HG02678 (cell line): ENCODE data around the gene TMEM95.

Experiments
- ATAC-seq: cut with Tn5 transposase; IDR thresholded peaks from one replicate; pipeline ENCODE4 v1.9.1; 2021; ENCODE audit warnings: mild to moderate bottlenecking, moderate library complexity; ENCODE audit not compliant: unreplicated experiment

TMEM95 gene, protein sequence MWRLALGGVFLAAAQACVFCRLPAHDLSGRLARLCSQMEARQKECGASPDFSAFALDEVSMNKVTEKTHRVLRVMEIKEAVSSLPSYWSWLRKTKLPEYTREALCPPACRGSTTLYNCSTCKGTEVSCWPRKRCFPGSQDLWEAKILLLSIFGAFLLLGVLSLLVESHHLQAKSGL

DNA sequence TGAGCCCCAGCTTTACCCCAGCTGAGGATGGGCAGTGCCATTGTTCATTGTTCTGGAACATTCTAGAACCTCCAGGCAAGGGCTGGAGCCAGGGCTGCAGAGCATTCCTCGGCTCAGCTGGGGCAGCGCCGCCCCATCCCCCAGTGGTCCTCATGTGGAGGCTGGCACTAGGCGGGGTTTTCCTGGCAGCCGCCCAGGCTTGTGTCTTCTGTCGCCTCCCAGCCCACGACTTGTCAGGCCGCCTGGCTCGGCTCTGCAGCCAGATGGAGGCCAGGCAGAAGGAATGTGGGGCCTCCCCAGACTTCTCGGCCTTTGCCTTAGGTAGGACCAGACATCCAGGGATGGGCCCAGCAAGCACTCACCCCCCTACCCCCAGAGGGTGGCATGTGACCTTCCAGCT, at the start of gene TMEM95:
Gene TMEM95, plus strand, starts transcription at position 104 of the 400 bp plus-strand sequence. Its CDS starts 49 bp downstream, at position 153.
- no peak for ATAC-seq

DNA sequence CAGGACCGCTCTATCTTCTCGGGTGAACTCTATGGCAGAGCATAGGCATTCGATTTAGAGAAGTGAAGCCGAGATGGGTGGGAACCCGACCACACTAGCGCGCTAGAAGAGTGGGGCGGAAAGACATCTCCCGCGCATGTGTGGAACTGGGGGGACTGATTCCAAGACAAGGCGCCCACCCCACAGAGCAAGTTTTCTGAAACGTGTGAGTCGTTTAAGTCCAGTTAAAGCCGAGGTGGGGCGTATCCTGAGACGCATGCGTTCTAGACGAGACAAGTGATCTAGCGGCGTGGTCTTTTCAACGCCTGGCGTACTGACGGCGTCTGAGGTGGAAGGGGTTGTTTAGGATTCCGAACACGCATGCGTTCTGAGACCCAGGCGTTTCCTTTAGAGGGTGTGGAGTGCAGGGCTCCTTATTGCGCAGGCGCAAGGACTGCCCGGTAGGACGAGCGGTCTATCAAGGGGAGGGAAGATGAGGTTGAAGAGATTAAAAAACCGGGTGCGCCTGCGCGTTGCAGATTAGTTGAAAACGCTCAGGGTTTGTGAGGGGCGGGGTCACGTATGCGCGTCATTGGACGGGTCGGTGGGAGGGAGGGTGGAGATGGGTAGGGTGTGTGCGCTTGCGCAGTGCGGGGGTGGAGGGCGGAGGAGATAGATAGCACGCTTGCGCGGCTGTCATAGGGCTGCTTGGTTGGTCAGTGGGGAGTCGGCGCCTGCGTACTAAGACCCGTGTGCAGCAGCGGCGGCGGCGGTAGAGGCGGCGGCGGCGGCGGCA, 47.9 kb upstream of the TMEM95 start, which contains the start of gene EIF5A:
Gene EIF5A, plus strand, starts transcription at position 718 of the 775 bp plus-strand sequence. CDS start 2,008 bp downstream, outside the sequence.
- ATAC-seq: peak; percentile 70

DNA sequence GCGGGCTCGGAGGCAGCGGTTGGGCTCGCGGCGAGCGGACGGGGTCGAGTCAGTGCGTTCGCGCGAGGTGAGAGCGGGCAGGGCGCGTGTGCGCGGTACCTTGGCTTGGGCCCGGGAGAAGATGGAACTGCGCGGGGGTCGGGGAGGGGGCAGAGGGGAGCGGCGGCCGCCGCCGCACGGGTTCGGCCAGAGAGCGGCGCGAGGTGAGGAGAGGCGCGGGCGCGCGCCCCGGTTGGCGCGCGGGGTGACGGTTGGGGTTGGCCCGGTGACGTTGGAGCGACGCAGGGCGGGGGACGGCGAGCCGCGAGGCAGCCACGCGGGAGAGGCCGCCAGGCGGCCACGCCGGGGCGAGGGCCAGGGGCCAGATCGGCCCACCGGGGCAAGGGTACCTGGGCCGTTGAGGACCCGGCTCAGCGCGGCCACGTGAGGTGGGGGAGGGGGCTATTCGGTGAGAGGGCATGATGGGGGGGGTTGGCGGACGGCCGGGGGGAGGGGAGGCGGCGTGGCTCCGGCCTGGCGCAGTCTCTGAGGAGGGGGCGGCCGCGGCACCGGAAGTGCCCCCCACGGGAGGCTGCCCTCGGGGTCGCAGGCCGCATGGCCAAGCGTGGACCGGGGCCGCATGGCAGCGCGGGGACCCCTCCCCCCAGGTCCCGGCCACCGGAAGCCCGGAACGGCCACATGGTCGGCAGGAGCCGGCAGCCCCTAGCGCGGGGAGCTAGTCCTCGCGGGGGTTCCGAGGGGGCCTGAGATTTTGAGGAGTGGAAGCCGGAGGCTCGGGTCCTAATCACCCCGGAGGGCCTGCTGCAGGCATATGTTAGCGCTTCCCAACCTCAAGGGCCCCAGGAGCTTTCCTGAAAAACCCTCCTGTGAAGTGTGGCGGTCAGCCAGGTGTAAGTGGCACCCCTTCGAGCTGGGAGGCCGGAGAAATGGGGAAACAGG, 47.0 kb upstream of the TMEM95 start:
- peak; percentile 1 for ATAC-seq

DNA sequence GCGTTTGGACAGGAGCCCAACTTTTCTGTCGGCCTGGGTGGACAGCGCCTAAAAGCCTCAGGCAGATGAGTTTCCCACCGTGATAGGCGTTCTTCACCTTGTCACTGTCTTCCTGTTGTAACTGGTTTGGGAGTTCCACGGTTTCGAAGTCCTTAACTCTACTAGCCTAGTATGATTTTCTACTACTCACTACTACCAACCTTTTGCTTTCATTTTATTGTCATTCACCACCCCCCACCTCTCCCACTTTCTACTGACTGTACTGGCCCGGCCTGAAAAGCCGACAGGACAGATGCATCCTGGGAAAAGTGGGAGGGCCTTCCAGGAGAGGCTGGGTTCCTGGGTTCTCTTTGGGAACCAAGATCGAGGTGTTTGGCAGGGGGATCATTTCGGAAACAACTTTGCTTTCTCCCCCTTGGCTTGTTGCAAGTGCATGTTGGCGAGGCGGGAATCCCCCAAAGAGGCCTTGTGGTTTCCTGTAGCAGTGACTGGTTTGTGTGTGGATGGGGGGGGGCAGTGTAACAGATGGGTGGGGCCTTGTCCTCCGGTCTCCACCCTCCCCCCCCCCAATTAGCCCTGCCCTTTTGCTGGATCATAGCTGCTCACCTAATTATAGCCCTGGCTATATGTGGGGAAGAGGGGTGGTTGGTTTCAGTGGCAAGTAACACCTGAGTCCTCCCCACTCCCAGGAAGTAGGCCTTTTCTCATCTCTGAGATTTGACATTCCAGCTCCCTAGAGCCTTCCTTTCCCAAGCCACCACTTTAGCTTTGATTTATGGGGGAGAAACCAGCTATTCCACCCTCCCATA, 46.1 kb upstream of the TMEM95 start:
- no peak for ATAC-seq

DNA sequence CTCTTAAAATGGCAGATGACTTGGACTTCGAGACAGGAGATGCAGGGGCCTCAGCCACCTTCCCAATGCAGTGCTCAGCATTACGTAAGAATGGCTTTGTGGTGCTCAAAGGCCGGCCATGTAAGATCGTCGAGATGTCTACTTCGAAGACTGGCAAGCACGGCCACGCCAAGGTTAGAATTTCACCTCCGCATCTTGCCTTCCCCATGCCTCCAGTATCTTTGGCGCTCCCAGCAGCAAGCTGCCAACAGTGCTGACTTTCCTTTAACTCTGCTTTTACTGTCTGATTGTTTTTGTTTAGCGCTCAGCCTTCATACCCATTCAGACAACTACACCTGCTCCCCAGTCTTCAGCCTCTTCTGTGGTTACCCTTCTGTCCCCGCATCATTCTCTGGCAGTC, 45.3 kb upstream of the TMEM95 start:
- no peak for ATAC-seq

DNA sequence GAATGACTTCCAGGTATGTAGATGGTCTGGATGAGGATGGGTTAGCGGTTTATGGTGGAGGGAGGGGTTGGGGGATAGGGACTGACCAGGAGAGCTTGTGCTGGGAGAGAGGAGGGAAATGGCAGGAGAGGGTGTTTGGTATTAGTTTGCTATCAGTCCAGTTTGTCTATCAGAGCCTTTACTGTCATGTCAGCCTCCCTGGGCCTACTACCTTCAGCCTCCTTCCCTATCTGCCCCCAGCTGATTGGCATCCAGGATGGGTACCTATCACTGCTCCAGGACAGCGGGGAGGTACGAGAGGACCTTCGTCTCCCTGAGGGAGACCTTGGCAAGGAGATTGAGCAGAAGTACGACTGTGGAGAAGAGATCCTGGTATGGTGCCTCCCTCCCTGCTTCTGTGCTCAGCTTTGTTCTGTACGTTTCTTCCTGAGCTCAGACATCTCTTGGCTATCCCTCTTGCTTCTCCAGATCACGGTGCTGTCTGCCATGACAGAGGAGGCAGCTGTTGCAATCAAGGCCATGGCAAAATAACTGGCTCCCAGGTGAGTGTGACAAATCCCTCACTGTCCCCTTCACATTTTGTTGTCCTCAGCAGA, 43.7 kb upstream of the TMEM95 start:
- ATAC-seq: no peak

DNA sequence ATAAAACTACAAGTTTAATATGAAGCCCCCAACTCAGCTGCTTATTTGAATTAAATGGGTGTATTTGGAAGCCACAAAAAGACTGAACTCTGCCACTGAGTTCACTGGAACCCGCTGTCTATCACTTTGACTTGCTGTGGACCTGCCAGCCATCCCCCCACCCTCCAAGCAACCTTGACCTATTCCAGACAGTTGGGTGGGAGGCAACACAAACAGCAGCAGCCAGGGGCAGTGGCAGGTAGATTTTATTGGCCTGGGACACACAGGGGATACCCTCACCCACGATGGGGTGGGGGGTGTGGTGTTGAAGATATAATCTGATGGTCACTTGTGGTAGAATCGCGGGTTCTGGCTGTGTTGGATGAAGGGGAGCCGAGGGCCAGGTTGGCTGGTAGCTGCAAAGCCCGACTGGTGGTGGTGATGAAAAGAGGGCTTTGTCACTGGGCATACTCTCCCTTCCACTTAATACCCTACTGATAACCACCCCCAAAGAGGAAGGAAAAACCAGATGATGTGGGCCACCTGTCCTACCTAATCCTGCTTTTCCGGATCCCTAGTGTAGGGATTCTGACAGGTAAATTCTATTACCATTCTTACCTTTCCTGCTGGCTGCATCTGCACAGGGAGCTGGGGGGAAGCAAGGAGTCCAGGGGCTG, 42.4 kb upstream of the TMEM95 start:
- no peak for ATAC-seq

DNA sequence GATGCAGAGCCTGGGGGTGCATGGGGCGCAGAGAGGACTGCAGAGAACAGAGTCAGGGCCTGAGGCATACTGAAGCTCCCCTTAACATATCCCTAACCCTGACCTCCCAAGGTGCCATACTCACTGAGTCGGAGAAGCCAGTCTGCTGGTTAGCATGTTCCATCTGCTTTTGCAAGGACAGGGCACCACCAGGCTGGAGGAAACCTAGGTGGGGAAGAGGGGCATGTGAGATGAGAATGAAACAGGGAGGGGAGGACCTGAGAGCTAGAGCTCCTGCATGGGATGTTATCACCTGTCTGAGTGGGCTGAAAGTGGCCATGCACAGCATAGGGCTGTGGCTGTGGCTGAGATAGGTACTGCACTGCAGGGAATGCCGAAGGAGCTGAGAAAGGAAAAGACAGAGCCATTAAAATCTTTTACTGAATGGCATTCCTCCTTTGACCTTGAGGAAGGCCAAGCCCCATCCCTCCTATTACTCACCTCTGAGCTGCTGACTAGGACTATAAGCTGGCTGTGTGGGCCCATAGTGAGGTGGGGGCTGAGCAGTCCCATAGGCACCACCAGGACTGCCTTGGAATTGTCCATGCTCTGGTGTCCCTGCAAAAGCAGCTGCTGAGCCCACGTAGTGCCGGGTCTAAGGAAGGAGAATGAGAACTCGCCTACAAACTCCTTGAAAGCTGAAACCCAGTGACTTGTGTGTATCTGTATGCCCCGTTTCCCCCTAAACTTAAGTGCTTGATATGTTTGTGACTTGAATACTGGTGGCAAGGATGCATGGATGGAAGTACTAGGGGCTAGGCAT, 41.7 kb upstream of the TMEM95 start:
- no peak for ATAC-seq

DNA sequence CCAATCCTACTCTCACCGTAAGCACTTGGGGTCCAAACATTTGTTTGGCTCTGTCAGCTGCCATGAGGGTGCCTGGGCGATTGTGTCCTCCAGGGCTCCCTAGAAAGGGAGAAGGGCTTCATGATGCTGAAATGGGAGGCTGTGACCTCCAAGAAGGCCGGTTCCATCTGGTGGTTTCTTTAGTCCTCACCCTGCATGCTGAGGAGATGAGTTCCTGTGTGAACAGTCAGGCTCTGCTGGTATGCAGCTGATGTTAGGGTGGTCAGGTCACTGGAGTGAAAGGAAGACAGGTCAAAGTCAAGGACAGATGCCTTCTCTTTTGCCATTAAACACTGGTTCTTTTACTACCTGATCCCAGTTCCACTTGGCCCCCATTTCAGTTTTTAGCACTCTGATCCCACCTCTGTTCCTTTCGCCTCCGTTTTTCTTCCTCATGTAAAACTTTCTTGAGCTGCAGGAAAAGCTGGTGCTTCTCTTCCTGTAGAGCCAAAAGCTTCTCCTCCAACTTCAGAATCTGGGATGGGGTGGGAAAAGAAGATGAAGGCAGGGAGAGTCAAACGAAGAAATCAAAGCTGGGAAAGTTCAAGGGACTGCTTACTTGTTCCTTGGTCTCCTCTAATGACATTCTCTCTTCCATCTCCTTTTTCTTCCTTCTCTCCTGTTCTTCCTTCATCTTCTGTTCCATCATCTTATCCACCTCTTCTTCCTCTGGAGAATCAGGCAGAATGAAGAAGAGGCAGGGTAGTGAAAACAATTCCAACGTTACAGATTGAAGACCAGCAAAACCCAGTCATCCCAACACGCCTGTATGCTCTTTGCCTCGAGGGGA, 40.9 kb upstream of the TMEM95 start:
- ATAC-seq: no peak

DNA sequence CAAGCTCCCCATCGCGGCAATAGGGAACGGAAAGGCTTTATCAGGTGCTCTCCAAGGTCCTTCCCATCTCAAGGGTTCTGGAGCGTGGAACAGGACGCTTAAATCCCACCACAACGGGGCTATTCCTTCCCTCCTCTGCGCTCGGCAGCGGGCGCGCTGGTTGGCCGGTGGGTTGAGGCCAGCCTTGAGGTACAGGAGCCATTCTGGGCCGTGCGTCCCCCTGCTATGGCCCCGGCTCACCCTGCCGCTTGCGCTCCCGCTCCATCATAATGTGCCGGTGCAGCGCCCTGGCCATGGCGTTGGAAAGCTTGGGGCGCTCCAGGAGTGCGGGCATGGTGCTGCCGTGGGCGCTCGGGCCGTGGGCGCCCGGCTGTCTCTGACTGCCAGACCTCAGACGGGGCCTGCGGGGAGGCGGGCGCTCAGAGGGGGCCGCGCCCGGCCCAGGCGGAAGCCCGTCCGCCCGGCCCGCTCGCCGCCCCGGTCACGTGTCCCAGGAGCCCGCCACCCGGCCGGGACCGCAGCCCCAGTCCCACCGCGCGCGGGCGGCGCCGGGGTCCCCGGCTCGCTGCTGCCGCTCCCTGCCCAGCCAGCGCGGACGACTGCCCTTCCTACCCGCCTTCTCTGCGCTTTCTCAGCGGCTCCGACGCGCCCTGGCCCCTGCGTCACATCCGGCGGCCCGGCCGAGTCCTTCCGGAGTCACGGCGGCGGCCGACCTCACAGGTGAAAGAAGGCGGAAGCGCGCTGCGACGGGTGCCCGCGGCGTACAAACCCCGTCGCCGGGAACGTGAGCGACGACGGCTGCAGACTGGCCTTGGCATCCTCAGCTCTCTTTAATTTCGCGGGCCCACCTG, 40.0 kb upstream of the TMEM95 start, which contains the start of gene GPS2:
Gene GPS2, minus strand, starts transcription at position 642 of the 851 bp plus-strand sequence. Its CDS starts 308 bp downstream, at position 334.
- ATAC-seq: peak; percentile 87

DNA sequence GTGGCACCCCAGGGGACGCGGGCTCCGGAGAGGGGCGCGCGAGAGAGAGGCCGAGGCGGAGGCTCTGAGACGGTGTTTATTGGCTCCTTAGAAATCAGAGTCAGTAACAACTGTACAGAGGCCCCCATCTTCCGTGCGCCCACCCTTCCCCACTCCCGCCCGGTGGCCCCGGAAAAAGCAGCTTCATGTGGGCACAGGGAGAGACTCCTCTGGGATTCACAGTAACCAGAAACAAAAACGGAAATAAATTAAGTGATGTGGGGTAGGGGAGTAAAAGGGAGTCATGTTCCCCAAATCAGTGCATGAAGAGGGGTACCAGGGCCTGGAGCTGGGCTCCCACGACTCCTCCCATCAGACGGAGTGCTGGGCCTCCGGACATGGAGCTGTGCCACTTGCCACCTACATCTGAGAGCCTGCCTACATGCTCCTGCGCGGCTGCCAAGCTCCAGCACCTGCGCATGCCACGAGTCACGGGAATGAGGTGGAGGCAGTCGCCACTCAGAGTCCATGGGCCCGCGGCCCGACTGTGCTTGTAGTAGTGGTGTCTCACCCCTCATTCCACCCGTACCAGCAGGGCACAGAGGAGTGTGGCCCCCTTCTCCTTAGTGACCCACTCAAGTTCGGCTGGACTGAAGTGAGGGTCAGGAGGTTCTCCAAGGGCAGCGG, 39.3 kb upstream of the TMEM95 start:
- no peak for ATAC-seq

DNA sequence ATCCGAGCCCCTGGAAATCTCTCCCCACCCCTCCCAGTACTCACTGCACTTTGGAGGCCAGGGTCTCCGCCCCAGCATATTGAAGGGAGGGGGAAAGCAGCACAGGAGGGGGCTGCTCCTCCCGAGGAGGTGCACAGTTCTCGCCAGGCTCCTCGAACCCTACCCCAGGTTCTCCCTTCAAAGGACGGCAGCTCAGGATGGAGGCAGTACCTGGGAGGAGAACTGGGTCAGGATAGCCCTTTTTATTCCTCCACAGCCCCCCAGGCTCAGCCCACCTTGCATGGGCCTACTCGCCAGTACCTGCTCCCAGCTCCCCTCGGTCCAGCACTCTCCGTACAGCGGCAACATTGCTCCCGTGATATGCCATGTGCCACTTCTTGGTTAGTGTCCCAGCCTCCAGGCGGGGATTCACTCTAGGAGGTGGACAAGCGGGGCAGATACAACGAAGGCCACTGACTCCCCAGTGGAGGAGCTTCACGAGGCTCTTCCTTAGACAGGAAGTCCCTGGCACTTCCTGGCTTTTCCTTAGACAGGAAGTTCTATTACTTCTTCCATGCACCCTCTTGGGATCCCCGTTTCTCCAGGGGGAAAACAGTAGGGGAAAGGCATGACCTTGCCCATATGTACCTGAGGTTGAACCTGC, 37.7 kb upstream of the TMEM95 start:
- ATAC-seq: no peak

DNA sequence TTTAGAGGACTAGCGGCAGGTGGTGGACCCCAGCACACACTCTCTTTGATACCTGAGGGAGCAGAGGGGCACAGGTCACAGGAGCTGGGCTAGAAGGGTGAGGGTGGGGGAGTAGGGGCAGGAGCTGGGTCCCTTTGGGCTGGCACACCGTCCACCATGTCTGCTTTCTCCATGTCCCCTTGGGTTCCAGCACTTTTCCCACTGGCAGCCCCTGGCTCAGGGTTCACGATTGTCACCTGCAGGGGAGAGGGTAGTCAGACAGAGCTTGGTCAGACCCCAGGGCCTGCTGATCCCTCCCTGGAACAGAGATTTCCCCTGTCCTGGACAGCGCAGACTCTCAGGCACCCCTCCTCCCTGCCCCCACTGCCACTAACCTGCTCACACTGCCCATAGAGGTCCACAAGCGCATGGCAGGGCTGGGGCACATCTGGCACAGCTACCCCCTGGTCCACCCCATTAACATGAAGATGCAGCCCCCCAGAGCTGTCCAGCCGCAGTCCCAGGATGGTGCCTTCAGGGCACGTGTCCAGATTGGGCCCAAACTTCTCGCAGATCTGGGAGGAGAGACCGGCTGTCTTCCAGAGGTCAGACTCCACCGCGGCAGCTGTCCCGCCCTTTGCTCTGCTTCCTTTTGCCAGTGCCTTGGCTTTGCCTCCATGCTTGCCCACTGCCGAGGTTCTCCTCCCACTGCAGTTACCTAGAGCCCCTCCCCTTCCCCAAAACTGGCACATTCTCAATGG, 36.7 kb upstream of the TMEM95 start:
- ATAC-seq: no peak

DNA sequence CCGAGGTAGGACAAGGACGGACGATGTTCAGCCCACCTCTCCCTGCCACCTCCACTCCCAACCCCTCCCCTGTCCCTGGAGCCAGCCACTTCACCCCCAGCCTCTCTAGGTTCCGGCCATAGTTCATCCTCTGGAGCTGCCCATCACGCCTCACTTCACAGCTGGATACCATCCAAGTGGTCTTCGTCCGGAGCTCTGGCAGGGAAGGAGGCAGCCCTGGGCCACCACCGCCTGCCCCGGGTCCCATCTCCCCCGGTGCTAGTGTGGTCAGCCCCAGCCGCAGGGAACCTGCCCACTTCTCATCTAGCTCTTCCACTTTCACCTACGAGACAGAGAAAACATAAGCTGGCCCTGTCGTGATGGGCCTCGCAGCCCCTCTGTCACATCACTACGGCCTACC, 33.5 kb upstream of the TMEM95 start:
- ATAC-seq: no peak

DNA sequence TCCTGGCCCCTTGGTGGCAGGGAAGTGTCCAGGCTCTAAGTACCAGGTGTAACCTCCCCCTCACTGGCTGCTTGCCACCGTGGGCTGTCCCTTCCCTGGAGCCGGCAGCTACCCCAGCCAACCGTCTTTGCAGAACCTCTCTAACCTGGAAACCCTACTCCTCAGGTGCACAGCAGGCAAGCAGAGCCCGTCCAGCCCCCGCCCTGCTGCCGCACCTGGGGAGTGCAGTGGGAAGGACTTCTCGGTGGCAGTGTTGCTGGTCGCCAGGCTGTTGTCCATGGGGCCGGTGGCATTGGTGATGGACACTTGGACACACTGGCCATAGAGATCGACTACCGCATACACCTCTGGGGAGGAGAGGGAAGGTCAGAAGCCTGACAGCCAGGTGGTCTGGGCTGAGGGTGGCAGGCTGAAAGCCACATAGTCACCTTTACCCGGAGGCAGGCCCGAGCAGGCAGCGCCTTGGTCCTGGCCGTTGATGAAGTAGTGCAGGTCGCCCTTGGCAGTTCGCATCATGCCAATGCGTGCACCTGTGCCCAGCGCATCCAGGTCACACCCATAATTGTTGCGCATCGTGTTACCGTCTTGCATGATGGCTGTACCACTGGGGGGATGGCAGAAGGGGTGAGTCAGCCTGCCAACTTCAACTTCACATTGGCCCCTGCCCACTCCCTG, 32.3 kb upstream of the TMEM95 start:
- ATAC-seq: no peak
